Measurements from ENCODE around the gene R3HCC1L. TPM values are rescaled to one million over a fixed set of nuclear protein-coding genes. Genes with fewer than 3 reads are reported as not detected.
"Not testable (repeated sequence)": the region's sequence is repeated elsewhere in the genome, so short reads cannot be mapped to it uniquely, and the experiment has no call there.

The R3HCC1L gene
- total RNA-seq, 2 donors from 2014 or later = 18.4 to 24.0 TPM

- Mint-ChIP-seq H3K4me3 (no peak overlapping the region), H3K27ac (no peak overlapping the region), H3K4me1 (ENCODE audit: low read depth) (no peaks in the 10 kb centered on the region), H3K27me3 (ENCODE audit: low read depth) (peaks cover 23% of the 10 kb centered on the region), H3K9me3 (no peaks in the 10 kb centered on the region), H3K36me3 (ENCODE audit: insufficient read depth in 2 of 2) (no peaks in the 10 kb centered on the region)
- DNase-seq (no peak), ATAC-seq (replicated peaks in 1 of 2) (no peak)
Measured at GRCh38 chr10:98106531-98106930, 27.9 kb upstream of the R3HCC1L start.

- H3K36me3 Mint-ChIP-seq (ENCODE audit: insufficient read depth in 2 of 2) = no peaks in the 10 kb centered on the region
- no peaks in the 10 kb centered on the region for H3K4me1 Mint-ChIP-seq (ENCODE audit: low read depth)
- H3K9me3 Mint-ChIP-seq = no peaks in the 10 kb centered on the region
- ATAC-seq (replicated peaks in 1 of 2) (no peak), DNase-seq (no peak)
- H3K4me3 Mint-ChIP-seq = no peak overlapping the region
- H3K27me3 Mint-ChIP-seq (ENCODE audit: low read depth) = peaks cover 30% of the 10 kb centered on the region
- no peak overlapping the region for H3K27ac Mint-ChIP-seq
Measured at GRCh38 chr10:98107644-98108430, 26.6 kb upstream of the R3HCC1L start.

DNA sequence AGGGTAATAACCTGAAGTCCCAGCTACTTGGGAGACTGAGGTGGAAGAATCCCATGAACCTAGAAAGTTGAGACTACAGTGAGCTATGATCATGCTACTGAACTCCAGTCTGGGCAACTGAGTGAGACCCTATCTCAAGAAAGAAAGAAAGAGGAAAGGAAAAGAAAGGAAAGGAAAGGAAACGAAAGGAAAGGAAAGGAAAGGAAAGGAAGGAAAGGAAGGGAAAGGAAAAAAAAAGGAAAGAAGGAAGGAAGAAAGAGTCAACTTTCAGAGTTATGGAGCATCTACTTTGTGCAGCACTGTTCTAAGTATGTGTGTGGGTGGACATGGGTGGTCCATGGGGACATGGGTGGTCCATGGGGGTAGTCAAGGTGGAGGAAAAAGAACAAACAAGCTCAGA is 24.1 kb upstream of the R3HCC1L start:
- ATAC-seq (replicated peaks in 1 of 2) (no peak), DNase-seq (no peak)
- H3K9me3 Mint-ChIP-seq = no peaks in the 10 kb centered on the region
- H3K36me3 Mint-ChIP-seq (ENCODE audit: insufficient read depth in 2 of 2) = no peaks in the 10 kb centered on the region
- H3K27me3 Mint-ChIP-seq (ENCODE audit: low read depth) = peaks cover 55% of the 10 kb centered on the region
- H3K4me1 Mint-ChIP-seq (ENCODE audit: low read depth) = no peaks in the 10 kb centered on the region
- no peak overlapping the region for H3K4me3 Mint-ChIP-seq
- H3K27ac Mint-ChIP-seq = no peak overlapping the region

GRCh38 chr10:98115031-98115787 is 19.2 kb upstream of the R3HCC1L start:
- peaks cover 0 to 2% of the 10 kb centered on the region in 2 donors for H3K36me3 Mint-ChIP-seq (ENCODE audit: insufficient read depth in 2 of 2)
- peaks cover 60% of the 10 kb centered on the region for H3K27me3 Mint-ChIP-seq (ENCODE audit: low read depth)
- H3K4me1 Mint-ChIP-seq (ENCODE audit: low read depth) = no peaks in the 10 kb centered on the region
- H3K27ac Mint-ChIP-seq = no peak overlapping the region
- H3K4me3 Mint-ChIP-seq = no peak overlapping the region
- peaks cover 0 to 2% of the 10 kb centered on the region in 2 donors for H3K9me3 Mint-ChIP-seq
- DNase-seq (no peak), ATAC-seq (replicated peaks in 1 of 2) (no peak)

DNA sequence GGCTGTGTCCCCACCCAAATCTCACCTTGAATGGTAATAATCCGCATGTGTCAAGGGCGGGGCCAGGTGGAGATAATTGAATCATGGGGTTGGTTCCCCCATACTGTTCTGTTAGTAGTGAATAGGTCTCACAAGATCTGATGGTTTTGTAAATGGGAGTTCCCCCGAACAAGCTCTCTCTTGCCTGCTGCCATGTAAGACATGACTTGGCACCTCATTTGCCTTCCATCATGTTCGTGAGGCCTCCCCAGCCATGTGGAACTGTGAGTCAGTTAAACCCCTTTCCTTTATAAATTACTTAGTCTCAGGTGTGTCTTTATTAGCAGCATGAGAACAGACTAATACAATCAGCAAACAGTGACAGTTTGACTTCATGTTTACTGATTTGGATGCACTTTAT is 14.6 kb upstream of the R3HCC1L start:
- H3K9me3 Mint-ChIP-seq = peaks cover 5 to 6% of the 10 kb centered on the region in 2 donors
- peaks cover 36% of the 10 kb centered on the region for H3K27me3 Mint-ChIP-seq (ENCODE audit: low read depth)
- no peak for ATAC-seq (replicated peaks in 1 of 2)
- no peak for DNase-seq
- H3K4me3 Mint-ChIP-seq = no peak overlapping the region
- H3K4me1 Mint-ChIP-seq (ENCODE audit: low read depth) = no peaks in the 10 kb centered on the region
- H3K27ac Mint-ChIP-seq = no peak overlapping the region
- peaks cover 4 to 7% of the 10 kb centered on the region in 2 donors for H3K36me3 Mint-ChIP-seq (ENCODE audit: insufficient read depth in 2 of 2)

DNA sequence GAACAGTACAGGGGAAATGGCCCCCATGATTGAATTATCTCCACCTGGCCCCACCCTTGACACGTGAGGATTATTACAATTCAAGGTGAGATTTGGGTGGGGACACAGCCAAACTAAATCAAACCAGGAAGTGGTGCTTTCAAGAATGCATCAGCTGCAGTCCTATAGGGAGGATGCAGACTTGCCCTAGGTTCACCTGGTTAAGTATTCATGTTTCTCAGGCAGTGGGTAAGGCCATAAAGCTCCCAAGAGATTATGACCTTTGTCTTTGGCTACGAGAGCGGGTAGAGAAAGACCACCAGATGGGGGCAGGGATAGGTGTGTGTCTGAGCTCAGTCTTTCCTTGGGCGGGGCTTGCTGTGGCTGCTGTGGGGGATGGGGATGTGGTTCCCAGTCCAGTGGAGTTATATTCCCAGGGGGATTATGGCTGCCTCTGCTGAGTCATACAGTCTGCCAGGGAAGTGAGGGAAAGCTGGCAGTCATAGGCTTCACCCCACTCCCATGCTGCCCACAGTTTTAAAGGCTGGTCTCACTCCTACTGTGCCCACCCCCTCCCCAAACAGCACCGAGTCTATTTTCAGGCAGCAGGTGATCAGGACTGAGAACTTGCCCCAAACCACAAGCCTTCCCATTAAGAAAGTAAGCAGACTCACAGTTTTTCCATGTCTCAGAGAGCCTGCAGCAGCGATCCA is 8.4 kb upstream of the R3HCC1L start:
- no peak for DNase-seq
- H3K36me3 Mint-ChIP-seq (ENCODE audit: insufficient read depth in 2 of 2) = peaks cover 1 to 9% of the 10 kb centered on the region in 2 donors
- peaks cover 8% of the 10 kb centered on the region in 2 donors for H3K9me3 Mint-ChIP-seq
- no peak for ATAC-seq (replicated peaks in 1 of 2)
- no peak overlapping the region for H3K27ac Mint-ChIP-seq
- peaks cover 19% of the 10 kb centered on the region for H3K27me3 Mint-ChIP-seq (ENCODE audit: low read depth)
- H3K4me1 Mint-ChIP-seq (ENCODE audit: low read depth) = no peaks in the 10 kb centered on the region
- H3K4me3 Mint-ChIP-seq = no peak overlapping the region

DNA sequence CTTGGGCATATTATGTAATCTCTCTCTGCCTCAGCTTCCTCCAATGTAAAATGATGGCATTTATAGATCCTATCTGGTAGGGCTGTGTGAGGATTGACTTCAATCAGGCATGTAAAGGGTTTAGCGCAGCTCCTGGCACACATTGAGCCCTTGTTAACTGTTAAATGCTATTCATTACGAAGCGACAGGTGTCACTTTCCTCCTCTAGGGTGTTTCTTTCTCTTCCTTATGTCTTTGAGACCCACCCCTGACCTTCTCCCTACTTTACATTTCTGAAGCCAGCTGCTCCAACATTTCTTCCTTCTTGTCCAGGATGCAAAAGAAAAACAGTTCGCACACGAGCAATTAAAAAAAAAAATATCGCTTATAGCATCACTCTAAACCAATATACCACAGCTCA is 5.7 kb upstream of the R3HCC1L start:
- H3K4me3 Mint-ChIP-seq = no peak overlapping the region
- H3K27ac Mint-ChIP-seq = no peak overlapping the region
- H3K27me3 Mint-ChIP-seq (ENCODE audit: low read depth) = peaks cover 7% of the 10 kb centered on the region
- peaks cover 6 to 7% of the 10 kb centered on the region in 2 donors for H3K9me3 Mint-ChIP-seq
- no peak for ATAC-seq (replicated peaks in 1 of 2)
- no peak for DNase-seq
- peaks cover 2 to 4% of the 10 kb centered on the region in 2 donors for H3K36me3 Mint-ChIP-seq (ENCODE audit: insufficient read depth in 2 of 2)
- H3K4me1 Mint-ChIP-seq (ENCODE audit: low read depth) = peaks cover 10% of the 10 kb centered on the region

GRCh38 chr10:98131619-98132018 is 2.8 kb upstream of the R3HCC1L start:
- ATAC-seq (replicated peaks in 1 of 2) (no peak), DNase-seq (no peak)
- Mint-ChIP-seq H3K4me1 (ENCODE audit: low read depth) (peaks cover 28% of the 10 kb centered on the region), H3K36me3 (ENCODE audit: insufficient read depth in 2 of 2) (peaks cover 2 to 5% of the 10 kb centered on the region in 2 donors), H3K27ac (no peak overlapping the region), H3K4me3 (no peak overlapping the region), H3K27me3 (ENCODE audit: low read depth) (peaks cover 7% of the 10 kb centered on the region), H3K9me3 (peaks cover 3 to 6% of the 10 kb centered on the region in 2 donors)

DNA sequence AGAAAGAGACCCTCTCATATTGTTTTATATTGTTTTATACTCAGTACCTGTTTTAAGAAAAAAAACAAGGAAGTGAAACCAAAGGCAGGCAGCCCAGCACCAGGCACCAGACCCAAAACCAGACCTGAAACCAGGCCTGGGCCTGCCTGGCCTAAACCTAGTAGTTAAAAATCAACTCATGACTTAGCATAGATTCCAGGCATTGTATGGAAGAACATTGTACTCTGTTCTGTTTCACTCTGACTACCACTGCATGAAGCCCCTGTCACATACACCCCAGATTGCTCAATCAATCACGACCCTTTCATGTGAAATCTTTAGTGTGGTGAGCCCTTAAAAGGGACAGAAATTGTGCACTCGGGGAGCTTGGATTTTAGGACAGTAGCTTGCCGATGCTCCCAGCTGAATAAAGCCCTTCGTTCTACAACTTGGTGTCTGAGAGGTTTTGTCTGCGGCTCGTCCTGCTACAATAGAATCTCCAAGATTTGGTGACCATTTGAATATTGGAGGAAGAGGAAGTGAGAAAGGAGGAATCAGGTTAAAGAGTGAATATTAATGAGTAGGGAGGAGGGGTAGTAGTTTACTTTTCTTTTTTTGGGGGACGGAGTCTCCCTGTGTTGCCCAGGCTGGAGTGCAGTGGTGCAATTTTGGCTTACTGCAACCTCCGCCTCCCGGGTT is 1.2 kb upstream of the R3HCC1L start:
- Mint-ChIP-seq H3K27ac (peak overlapping the region; percentile 40), H3K4me3 (peak overlapping the region; percentile 23 to 77), H3K4me1 (ENCODE audit: low read depth) (peaks cover 44% of the 10 kb centered on the region)
- H3K9me3 Mint-ChIP-seq; DNase-seq; H3K36me3 Mint-ChIP-seq (ENCODE audit: insufficient read depth in 2 of 2); H3K27me3 Mint-ChIP-seq (ENCODE audit: low read depth); ATAC-seq (replicated peaks in 1 of 2): not testable (repeated sequence)

DNA sequence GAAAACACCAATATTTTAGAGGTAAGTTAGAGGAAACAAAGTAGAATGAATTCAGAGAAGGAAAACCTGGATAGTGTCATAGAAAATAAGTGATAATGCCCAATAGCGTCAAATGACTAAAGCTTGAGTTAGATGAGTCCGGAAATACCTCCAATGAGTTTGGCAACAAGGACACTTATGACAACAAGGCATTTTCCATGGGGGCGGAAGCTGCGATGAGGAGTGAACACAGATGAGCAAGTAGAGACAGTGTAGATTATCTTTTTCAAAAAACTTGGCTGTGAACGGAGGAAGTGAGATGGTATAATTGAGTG is 383 bp upstream of the R3HCC1L start:
- peaks cover 50% of the 10 kb centered on the region for H3K4me1 Mint-ChIP-seq (ENCODE audit: low read depth)
- peaks cover 3 to 6% of the 10 kb centered on the region in 2 donors for H3K9me3 Mint-ChIP-seq
- DNase-seq (no peak), ATAC-seq (replicated peaks in 1 of 2) (peak in 1 of 2 donors; percentile 18)
- peak overlapping the region; percentile 84 to 94 for H3K4me3 Mint-ChIP-seq
- peaks cover 2 to 5% of the 10 kb centered on the region in 2 donors for H3K36me3 Mint-ChIP-seq (ENCODE audit: insufficient read depth in 2 of 2)
- H3K27me3 Mint-ChIP-seq (ENCODE audit: low read depth) = peaks cover 4% of the 10 kb centered on the region
- H3K27ac Mint-ChIP-seq = peak overlapping the region; percentile 89

DNA sequence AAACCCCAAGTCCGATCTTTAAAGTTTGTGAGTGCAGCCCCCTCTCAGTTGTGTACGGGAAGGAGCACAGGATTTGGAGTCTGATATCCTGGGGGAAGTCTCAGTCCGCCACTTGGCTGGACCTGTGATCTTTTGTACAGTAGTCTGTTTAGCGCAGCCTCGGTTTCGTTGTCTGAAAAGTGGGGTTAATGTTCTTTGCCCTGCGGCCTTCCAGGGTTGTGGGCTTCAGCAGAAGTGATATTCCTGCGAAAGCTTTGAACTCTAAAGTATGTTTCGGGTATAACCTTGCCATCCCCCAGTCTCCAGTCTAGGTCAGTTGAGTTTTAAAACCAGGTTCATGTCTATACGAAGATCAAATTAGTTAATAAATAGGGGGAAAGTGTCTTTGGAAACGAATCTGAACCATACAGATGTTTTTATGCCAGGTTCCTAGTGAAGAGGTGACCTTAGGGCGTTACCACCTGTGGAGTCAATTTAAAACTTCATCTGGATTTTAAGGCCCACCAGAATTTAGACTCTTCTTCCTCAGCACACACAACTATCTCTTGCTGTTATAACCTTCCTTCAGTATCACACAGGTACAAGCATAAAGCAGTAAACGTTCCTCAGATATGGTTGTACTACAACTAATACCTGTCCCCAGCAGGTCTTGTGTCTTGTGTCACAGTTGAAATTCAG is 904 bp downstream of the R3HCC1L start:
- no peak for ATAC-seq (replicated peaks in 1 of 2)
- peak overlapping the region; percentile 89 for H3K27ac Mint-ChIP-seq

DNA sequence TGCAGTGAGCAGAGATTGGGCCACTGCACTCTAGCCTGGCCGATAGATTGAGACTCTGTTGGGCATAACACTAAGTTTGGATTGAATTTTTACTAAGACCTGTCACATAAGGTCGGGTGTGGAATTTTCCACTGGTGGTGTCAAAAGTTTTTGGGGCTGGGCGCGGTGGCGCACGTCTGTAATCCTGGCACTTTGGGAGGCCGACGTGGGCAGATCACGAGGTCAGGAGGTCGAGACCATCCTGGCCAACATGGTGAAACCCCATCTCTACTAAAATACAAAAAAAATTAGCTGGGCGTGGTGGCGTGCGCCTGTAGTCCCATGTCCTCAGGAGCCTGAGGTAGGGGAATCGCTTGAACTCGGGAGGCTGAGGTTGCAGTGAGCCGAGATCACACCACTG is 2.3 kb downstream of the R3HCC1L start:
- Mint-ChIP-seq H3K4me3 (peak overlapping the region in 1 of 2 donors; percentile 6), H3K4me1 (ENCODE audit: low read depth) (peaks cover 76% of the 10 kb centered on the region)
- not testable (repeated sequence) for H3K9me3 Mint-ChIP-seq; ATAC-seq (replicated peaks in 1 of 2); DNase-seq; H3K27me3 Mint-ChIP-seq (ENCODE audit: low read depth); H3K27ac Mint-ChIP-seq; H3K36me3 Mint-ChIP-seq (ENCODE audit: insufficient read depth in 2 of 2)

More for the DNA sequence above, 904 bp downstream of the R3HCC1L start:
- DNase-seq = no peak
- H3K36me3 Mint-ChIP-seq (ENCODE audit: insufficient read depth in 2 of 2) = peaks cover 2 to 5% of the 10 kb centered on the region in 2 donors
- peak overlapping the region; percentile 84 to 94 for H3K4me3 Mint-ChIP-seq
- peaks cover 3 to 6% of the 10 kb centered on the region in 2 donors for H3K9me3 Mint-ChIP-seq
- H3K4me1 Mint-ChIP-seq (ENCODE audit: low read depth) = peaks cover 62% of the 10 kb centered on the region
- H3K27me3 Mint-ChIP-seq (ENCODE audit: low read depth) = no peaks in the 10 kb centered on the region
